ENCODE data around the gene CHP2.

DNA sequence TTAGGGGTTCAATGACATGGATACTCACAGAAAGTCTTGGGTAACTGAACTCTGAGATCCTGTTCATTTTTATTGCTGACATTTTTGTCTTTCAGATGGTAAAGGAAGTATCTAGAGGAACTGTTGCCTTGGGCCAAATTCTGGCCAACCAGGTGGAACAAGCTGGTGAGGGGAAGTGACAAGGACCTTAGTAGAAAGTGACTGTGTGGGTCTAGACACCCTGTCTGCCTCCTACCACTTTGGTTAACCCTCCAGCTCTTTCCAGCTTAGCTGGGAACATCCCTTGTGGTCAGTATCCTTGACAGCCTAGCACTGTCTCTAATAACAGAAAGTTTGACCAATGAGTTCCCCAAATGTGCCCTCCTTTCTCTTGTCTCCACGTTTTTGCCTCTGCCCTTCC, 52.2 kb downstream of the CHP2 start:
- TF ChIP-seq, protein P1, sequence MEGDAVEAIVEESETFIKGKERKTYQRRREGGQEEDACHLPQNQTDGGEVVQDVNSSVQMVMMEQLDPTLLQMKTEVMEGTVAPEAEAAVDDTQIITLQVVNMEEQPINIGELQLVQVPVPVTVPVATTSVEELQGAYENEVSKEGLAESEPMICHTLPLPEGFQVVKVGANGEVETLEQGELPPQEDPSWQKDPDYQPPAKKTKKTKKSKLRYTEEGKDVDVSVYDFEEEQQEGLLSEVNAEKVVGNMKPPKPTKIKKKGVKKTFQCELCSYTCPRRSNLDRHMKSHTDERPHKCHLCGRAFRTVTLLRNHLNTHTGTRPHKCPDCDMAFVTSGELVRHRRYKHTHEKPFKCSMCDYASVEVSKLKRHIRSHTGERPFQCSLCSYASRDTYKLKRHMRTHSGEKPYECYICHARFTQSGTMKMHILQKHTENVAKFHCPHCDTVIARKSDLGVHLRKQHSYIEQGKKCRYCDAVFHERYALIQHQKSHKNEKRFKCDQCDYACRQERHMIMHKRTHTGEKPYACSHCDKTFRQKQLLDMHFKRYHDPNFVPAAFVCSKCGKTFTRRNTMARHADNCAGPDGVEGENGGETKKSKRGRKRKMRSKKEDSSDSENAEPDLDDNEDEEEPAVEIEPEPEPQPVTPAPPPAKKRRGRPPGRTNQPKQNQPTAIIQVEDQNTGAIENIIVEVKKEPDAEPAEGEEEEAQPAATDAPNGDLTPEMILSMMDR (conservative IDR thresholded peaks at IDR 0.05 in 1 of 2, IDR thresholded peaks at IDR 0.05 in 1 of 2; ENCODE audit: extremely low read depth in 1 of 2, insufficient read depth in 1 of 2, low read depth in 1 of 2, low read length in 2 of 2): no peak
- no peak for TF ChIP-seq EZH2 (IDR thresholded peaks at IDR 0.05; ENCODE audit: borderline replicate concordance, low read length)

Data from mammary epithelial cell (primary cell).